ENCODE measurements around the gene TMOD3.

TMOD3 gene

DNA sequence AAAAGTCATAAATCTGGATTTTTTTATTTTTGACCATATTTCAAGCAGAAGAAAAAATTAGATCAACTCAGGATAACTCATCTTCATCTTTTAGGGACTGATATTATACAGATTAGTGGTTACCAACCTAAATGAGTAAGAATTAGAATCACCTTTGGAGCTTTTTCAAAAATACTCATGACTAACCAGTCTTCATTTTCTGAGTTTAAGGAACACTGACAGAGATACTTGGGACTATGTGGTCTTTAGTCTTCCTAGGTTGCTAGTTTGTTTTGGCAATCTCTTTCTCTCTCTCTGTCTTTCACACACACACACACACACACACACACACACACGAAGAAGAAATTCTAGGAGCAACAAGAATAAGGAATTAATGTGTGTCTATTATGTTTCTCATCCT is 50.1 kb downstream of the TMOD3 start:
- no peaks in the 10 kb centered on the region for H4K20me1 ChIP-seq (ENCODE audit: insufficient read depth, low read length, poor library complexity, severe bottlenecking)
- no peak overlapping the region for H3K9ac ChIP-seq (ENCODE audit: low read depth, low read length, poor library complexity, severe bottlenecking)
- peaks cover 12% of the 10 kb centered on the region for H3K4me1 ChIP-seq (ENCODE audit: insufficient read depth, low read length, poor library complexity, severe bottlenecking)
- no peak overlapping the region for H3K4me3 ChIP-seq (ENCODE audit: low read length, poor library complexity, severe bottlenecking)
- no peaks in the 10 kb centered on the region for H3K27me3 ChIP-seq (ENCODE audit: insufficient read depth, low read length, poor library complexity, severe bottlenecking)
- H3K9me2 ChIP-seq (replicated peaks; ENCODE audit: low read depth, low read length): no peaks in the 10 kb centered on the region
- peaks cover 9% of the 10 kb centered on the region; the same call in 1 of the 2 replicates for H3K79me2 ChIP-seq (ENCODE audit: insufficient read depth, low read length)
- H3K36me3 ChIP-seq (ENCODE audit: insufficient read depth, low read length): peaks cover 14% of the 10 kb centered on the region; the same call in 1 of the 2 replicates
- H3K4me2 ChIP-seq (ENCODE audit: low read depth, low read length, poor library complexity, severe bottlenecking): no peak overlapping the region
- no peaks in the 10 kb centered on the region for H3K9me3 ChIP-seq (ENCODE audit: insufficient read depth, low read depth, low read length)
- H2AFZ ChIP-seq (ENCODE audit: low read length): no peak overlapping the region
- no peaks in the 10 kb centered on the region for H3F3A ChIP-seq (ENCODE audit: low read depth)
- no peak for TF ChIP-seq EZH2phosphoT487 (IDR thresholded peaks at IDR 0.05; ENCODE audit: borderline replicate concordance)
- TF ChIP-seq, protein P1, sequence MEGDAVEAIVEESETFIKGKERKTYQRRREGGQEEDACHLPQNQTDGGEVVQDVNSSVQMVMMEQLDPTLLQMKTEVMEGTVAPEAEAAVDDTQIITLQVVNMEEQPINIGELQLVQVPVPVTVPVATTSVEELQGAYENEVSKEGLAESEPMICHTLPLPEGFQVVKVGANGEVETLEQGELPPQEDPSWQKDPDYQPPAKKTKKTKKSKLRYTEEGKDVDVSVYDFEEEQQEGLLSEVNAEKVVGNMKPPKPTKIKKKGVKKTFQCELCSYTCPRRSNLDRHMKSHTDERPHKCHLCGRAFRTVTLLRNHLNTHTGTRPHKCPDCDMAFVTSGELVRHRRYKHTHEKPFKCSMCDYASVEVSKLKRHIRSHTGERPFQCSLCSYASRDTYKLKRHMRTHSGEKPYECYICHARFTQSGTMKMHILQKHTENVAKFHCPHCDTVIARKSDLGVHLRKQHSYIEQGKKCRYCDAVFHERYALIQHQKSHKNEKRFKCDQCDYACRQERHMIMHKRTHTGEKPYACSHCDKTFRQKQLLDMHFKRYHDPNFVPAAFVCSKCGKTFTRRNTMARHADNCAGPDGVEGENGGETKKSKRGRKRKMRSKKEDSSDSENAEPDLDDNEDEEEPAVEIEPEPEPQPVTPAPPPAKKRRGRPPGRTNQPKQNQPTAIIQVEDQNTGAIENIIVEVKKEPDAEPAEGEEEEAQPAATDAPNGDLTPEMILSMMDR (conservative IDR thresholded peaks at IDR 0.05; ENCODE audit: low read length): no peak

DNA sequence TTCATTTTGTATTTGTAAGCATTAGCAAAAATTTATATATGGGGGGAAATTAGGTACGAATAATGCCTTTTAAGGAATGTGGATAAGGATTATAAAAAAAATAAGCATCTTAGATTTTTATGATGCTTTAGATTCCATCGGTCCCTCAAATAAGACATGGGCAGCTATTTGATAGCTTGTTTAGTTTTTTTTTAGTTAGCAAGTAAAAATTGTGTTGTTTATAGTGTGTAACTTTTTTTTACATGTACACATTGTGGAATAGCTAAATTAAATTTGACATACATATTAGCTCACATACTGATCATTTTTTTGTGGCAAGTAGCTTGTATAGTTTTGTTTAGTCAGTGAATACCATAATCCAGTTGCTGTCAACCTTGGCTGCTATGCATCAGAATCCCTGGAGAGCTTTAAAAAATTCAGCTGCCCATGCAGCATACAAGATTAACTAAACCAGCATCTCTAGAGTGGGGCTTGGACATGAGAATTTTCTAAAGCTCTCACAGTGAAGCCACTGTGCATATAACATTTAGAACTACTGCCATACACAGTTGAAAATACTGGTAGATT is 53.9 kb downstream of the TMOD3 start:
- peaks cover 12% of the 10 kb centered on the region for H3K4me1 ChIP-seq (ENCODE audit: insufficient read depth, low read length, poor library complexity, severe bottlenecking)
- peaks cover 9% of the 10 kb centered on the region; the same call in 1 of the 2 replicates for H3K79me2 ChIP-seq (ENCODE audit: insufficient read depth, low read length)
- H3K4me3 ChIP-seq (ENCODE audit: low read length, poor library complexity, severe bottlenecking): no peak overlapping the region
- H2AFZ ChIP-seq (ENCODE audit: low read length): no peak overlapping the region
- no peaks in the 10 kb centered on the region for H3K9me3 ChIP-seq (ENCODE audit: insufficient read depth, low read depth, low read length)
- TF ChIP-seq, protein P1 (conservative IDR thresholded peaks at IDR 0.05; ENCODE audit: low read length): no peak
- TF ChIP-seq EZH2phosphoT487 (IDR thresholded peaks at IDR 0.05; ENCODE audit: borderline replicate concordance): no peak
- H4K20me1 ChIP-seq (ENCODE audit: insufficient read depth, low read length, poor library complexity, severe bottlenecking): no peaks in the 10 kb centered on the region
- peaks cover 13% of the 10 kb centered on the region; the same call in 1 of the 2 replicates for H3K36me3 ChIP-seq (ENCODE audit: insufficient read depth, low read length)
- no peak overlapping the region for H3K9ac ChIP-seq (ENCODE audit: low read depth, low read length, poor library complexity, severe bottlenecking)
- no peaks in the 10 kb centered on the region for H3K9me2 ChIP-seq (replicated peaks; ENCODE audit: low read depth, low read length)
- no peaks in the 10 kb centered on the region for H3K27me3 ChIP-seq (ENCODE audit: insufficient read depth, low read length, poor library complexity, severe bottlenecking)
- no peak overlapping the region for H3K4me2 ChIP-seq (ENCODE audit: low read depth, low read length, poor library complexity, severe bottlenecking)
- H3F3A ChIP-seq (ENCODE audit: low read depth): peaks cover 7% of the 10 kb centered on the region; the same call in 1 of the 2 replicates

DNA sequence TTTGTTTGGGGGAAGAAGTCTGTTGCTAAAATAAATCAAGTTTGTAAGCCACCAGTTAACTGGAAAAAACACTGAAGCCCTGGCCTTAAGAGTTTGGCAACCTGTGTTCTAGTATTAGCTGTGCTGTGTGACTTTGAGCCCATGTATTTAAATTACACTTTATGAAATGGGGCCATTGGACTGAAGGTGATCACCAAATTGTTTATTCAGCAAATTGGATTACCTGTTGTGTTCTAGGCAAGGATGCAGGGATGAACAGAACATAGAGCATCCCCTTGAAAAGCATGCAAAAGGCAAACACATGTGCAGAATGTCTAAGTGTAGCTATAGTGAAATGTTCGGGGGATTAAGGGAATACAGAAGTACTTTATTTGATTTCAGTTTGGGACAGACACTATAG is 54.6 kb downstream of the TMOD3 start:
- no peak for TF ChIP-seq EZH2phosphoT487 (IDR thresholded peaks at IDR 0.05; ENCODE audit: borderline replicate concordance)
- TF ChIP-seq, protein P1 (conservative IDR thresholded peaks at IDR 0.05; ENCODE audit: low read length): no peak
- Histone ChIP-seq H3K36me3 (ENCODE audit: insufficient read depth, low read length) (peaks cover 14% of the 10 kb centered on the region; the same call in 1 of the 2 replicates), H3K27me3 (ENCODE audit: insufficient read depth, low read length, poor library complexity, severe bottlenecking) (no peaks in the 10 kb centered on the region), H4K20me1 (ENCODE audit: insufficient read depth, low read length, poor library complexity, severe bottlenecking) (no peaks in the 10 kb centered on the region), H3F3A (ENCODE audit: low read depth) (peaks cover 7% of the 10 kb centered on the region; the same call in 1 of the 2 replicates), H3K9me2 (replicated peaks; ENCODE audit: low read depth, low read length) (no peaks in the 10 kb centered on the region), H3K79me2 (ENCODE audit: insufficient read depth, low read length) (peaks cover 9% of the 10 kb centered on the region; the same call in 1 of the 2 replicates), H3K4me2 (ENCODE audit: low read depth, low read length, poor library complexity, severe bottlenecking) (no peak overlapping the region), H3K4me3 (ENCODE audit: low read length, poor library complexity, severe bottlenecking) (no peak overlapping the region), H3K4me1 (ENCODE audit: insufficient read depth, low read length, poor library complexity, severe bottlenecking) (peaks cover 5% of the 10 kb centered on the region), H2AFZ (ENCODE audit: low read length) (no peak overlapping the region), H3K9me3 (ENCODE audit: insufficient read depth, low read depth, low read length) (no peaks in the 10 kb centered on the region), H3K9ac (ENCODE audit: low read depth, low read length, poor library complexity, severe bottlenecking) (no peak overlapping the region)

All from Loucy (cell line).